ENCODE results near the gene PDK1. TPM values are rescaled to one million over a fixed set of nuclear protein-coding genes. Genes with fewer than 3 reads are reported as not detected.
"Not testable (repeated sequence)": the region's sequence is repeated elsewhere in the genome, so short reads cannot be mapped to it uniquely, and the experiment has no call there.

PDK1 gene
- total RNA-seq, 1 experiment from 2014 or later, result 18.5 TPM

- Histone ChIP-seq H3K9me2 (ENCODE audit: insufficient read depth) (no peaks in the 10 kb centered on the region), H3K36me3 (ENCODE audit: low read depth) (no peaks in the 10 kb centered on the region), H3K9me3 (ENCODE audit: insufficient read depth, low read depth) (peaks cover 36% of the 10 kb centered on the region), H3K27ac (no peak overlapping the region), H3F3A (ENCODE audit: insufficient read depth, low read depth) (no peaks in the 10 kb centered on the region), H3K4me1 (replicated peaks; ENCODE audit: insufficient read depth) (no peaks in the 10 kb centered on the region), H3K4me2 (no peak overlapping the region), H2AFZ (no peak overlapping the region), H3K79me2 (ENCODE audit: low read depth) (no peaks in the 10 kb centered on the region), H3K4me3 (no peak overlapping the region), H3K27me3 (ENCODE audit: insufficient read depth, low read depth) (no peaks in the 10 kb centered on the region), H4K20me1 (ENCODE audit: insufficient read depth) (no peaks in the 10 kb centered on the region)
- no TSS peak for BruUV-seq (replicated peaks)
- POLR2A ChIA-PET (ENCODE audit: unreplicated experiment), result no interaction called here
- intact Hi-C loops (cut with micrococcal nuclease; ENCODE audit: unreplicated experiment), result no loop called here
- TF ChIP-seq EZH2 (IDR thresholded peaks at IDR 0.05; ENCODE audit: low read depth) (no peak), CTCF (conservative IDR thresholded peaks at IDR 0.05) (no peak)
- DNase-seq, result peak; percentile 18 to 61
- CTCF ChIA-PET, result no interaction called here
Measured at GRCh38 chr2:172525601-172526000, 30.3 kb upstream of the PDK1 start.

GRCh38 chr2:172531309-172531708 lies 24.6 kb upstream of the PDK1 start:
- TF ChIP-seq CTCF (conservative IDR thresholded peaks at IDR 0.05) (no peak), EZH2 (IDR thresholded peaks at IDR 0.05; ENCODE audit: low read depth) (no peak)
- Histone ChIP-seq H3F3A (ENCODE audit: insufficient read depth, low read depth) (no peaks in the 10 kb centered on the region), H3K9me2 (ENCODE audit: insufficient read depth) (no peaks in the 10 kb centered on the region), H3K27me3 (ENCODE audit: insufficient read depth, low read depth) (no peaks in the 10 kb centered on the region), H4K20me1 (ENCODE audit: insufficient read depth) (no peaks in the 10 kb centered on the region), H3K4me3 (no peak overlapping the region), H2AFZ (no peak overlapping the region), H3K79me2 (ENCODE audit: low read depth) (no peaks in the 10 kb centered on the region), H3K4me1 (replicated peaks; ENCODE audit: insufficient read depth) (no peaks in the 10 kb centered on the region), H3K4me2 (no peak overlapping the region), H3K27ac (no peak overlapping the region), H3K9me3 (ENCODE audit: insufficient read depth, low read depth) (peaks cover 16% of the 10 kb centered on the region), H3K36me3 (ENCODE audit: low read depth) (no peaks in the 10 kb centered on the region)
- DNase-seq, result no peak
- POLR2A ChIA-PET (ENCODE audit: unreplicated experiment), result no interaction called here
- intact Hi-C loops (cut with micrococcal nuclease; ENCODE audit: unreplicated experiment), result no loop called here
- CTCF ChIA-PET, result no interaction called here
- no TSS peak for BruUV-seq (replicated peaks)

- peaks cover 11% of the 10 kb centered on the region; the same call in 1 of the 2 replicates for H3K9me3 ChIP-seq (ENCODE audit: insufficient read depth, low read depth)
- H3K4me1 ChIP-seq (replicated peaks; ENCODE audit: insufficient read depth); H3K79me2 ChIP-seq (ENCODE audit: low read depth); H2AFZ ChIP-seq; H3K27ac ChIP-seq; DNase-seq; POLR2A ChIA-PET (ENCODE audit: unreplicated experiment); H3K27me3 ChIP-seq (ENCODE audit: insufficient read depth, low read depth); CTCF ChIA-PET; BruUV-seq (replicated peaks); H3K9me2 ChIP-seq (ENCODE audit: insufficient read depth); intact Hi-C loops (cut with micrococcal nuclease; ENCODE audit: unreplicated experiment); H3F3A ChIP-seq (ENCODE audit: insufficient read depth, low read depth); H4K20me1 ChIP-seq (ENCODE audit: insufficient read depth); H3K36me3 ChIP-seq (ENCODE audit: low read depth); H3K4me2 ChIP-seq; H3K4me3 ChIP-seq: not testable (repeated sequence)
Measured at GRCh38 chr2:172532461-172532860, 23.4 kb upstream of the PDK1 start.

- Histone ChIP-seq H3K27ac (no peak overlapping the region), H3K27me3 (ENCODE audit: insufficient read depth, low read depth) (no peaks in the 10 kb centered on the region), H3K9me2 (ENCODE audit: insufficient read depth) (no peaks in the 10 kb centered on the region), H3F3A (ENCODE audit: insufficient read depth, low read depth) (no peaks in the 10 kb centered on the region), H3K4me2 (no peak overlapping the region), H3K4me1 (replicated peaks; ENCODE audit: insufficient read depth) (no peaks in the 10 kb centered on the region), H4K20me1 (ENCODE audit: insufficient read depth) (no peaks in the 10 kb centered on the region), H3K9me3 (ENCODE audit: insufficient read depth, low read depth) (peaks cover 4% of the 10 kb centered on the region; the same call in 1 of the 2 replicates), H3K4me3 (no peak overlapping the region), H3K79me2 (ENCODE audit: low read depth) (no peaks in the 10 kb centered on the region), H3K36me3 (ENCODE audit: low read depth) (no peaks in the 10 kb centered on the region), H2AFZ (no peak overlapping the region)
- no peak for DNase-seq
- ChIA-PET CTCF (no interaction called here), POLR2A (ENCODE audit: unreplicated experiment) (no interaction called here)
- no TSS peak for BruUV-seq (replicated peaks)
- intact Hi-C loops (cut with micrococcal nuclease; ENCODE audit: unreplicated experiment), result no loop called here
- TF ChIP-seq CTCF (conservative IDR thresholded peaks at IDR 0.05), result no peak
- no peak for TF ChIP-seq EZH2 (IDR thresholded peaks at IDR 0.05; ENCODE audit: low read depth)
Measured at GRCh38 chr2:172533687-172534086, 22.2 kb upstream of the PDK1 start.
